Gastroesophageal sphincter (tissue), 3 donors: ENCODE data around the gene BLOC1S4.

Source experiments
- CTCF ChIP-seq, 4 experiments: fragments of 200-600 bp in 2 of 4; fragments of 450-650 bp in 2 of 4; sonication (generic) in 1 of 4; IDR thresholded peaks; one replicate each; pipeline ENCODE4 v1.5.1; 2017 to 2019; ENCODE audit warnings: antibody characterized with exemption in 4 of 4, mild to moderate bottlenecking in 2 of 4, moderate library complexity in 2 of 4
- POLR2AphosphoS5 ChIP-seq: sonication (generic); formaldehyde crosslinking; IDR thresholded peaks from one replicate; pipeline ENCODE4 v1.6.1; 2017; ENCODE audit warnings: antibody characterized with exemption

GRCh38 chr4:6673660-6674499 lies 42.1 kb upstream of the BLOC1S4 start:
- TF ChIP-seq CTCF (IDR thresholded peaks at IDR 0.05), result peak in 2 of 4 experiments; percentile 1 to 37
- peak; percentile 79 for TF ChIP-seq POLR2AphosphoS5
